Measurements from ENCODE around the gene WWOX.

WWOX gene

DNA sequence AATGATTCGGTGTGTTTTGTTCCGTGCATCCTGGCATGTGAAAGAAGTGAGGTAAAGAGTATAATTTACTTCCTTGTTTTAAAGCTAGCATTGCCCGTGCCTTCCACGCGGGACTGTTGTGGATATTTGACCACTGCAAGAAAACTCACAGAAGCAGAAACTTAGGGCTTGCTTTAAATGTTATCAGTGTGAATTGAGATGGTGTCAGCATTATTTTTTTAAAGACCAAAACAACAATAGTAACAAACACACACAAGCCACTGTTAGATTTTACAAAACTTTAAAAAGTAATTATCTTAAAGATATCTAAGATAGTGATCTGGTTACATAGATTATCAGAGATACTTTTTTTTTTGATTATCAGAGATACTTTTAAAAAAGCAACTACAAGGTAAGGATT lies 47.4 kb downstream of the WWOX start:
- DNase-seq (ENCODE audit: low read depth), result no peak

GRCh38 chr16:78147911-78148401 lies 48.5 kb downstream of the WWOX start:
- DNase-seq (ENCODE audit: low read depth), result no peak

GRCh38 chr16:78150233-78150632 lies 50.8 kb downstream of the WWOX start:
- DNase-seq (ENCODE audit: low read depth), result no peak

DNA sequence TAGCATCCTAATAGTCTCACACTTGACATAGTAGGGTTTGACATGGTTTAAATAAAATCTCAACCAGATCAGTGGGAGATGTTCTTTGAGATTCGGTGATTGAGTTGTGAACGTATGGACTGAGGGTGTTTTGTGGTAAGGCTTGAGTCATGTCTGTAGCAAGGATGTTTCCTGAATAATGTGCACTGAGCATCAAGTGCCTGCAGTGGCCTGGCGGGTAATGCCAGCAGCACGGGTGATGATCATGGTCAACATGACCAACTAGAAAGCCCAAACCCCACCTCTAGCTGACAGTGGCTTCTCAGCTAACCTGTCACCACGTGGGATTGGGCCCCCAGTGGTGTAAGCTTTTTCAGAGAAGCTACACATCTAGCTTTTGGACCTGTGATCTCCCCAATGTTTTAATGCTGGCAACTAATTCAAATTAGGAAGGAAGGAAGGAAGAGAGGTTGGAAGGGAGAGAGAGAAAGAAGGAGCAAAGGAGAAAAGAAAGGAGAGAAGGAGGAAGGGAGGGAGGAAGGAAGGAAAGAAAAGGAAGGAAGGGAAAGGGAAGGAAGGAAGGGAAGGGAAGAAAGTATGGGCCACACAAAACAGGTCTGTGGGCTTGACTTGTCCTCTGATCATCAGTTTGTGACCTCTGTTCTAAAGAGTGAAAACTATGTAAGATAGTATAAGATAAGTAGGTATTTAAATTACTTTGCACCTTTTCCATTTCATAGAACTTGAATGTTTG lies 55.4 kb downstream of the WWOX start:
- DNase-seq (ENCODE audit: low read depth), result no peak

GRCh38 chr16:78155791-78156345 lies 56.4 kb downstream of the WWOX start:
- DNase-seq (ENCODE audit: low read depth), result no peak

DNA sequence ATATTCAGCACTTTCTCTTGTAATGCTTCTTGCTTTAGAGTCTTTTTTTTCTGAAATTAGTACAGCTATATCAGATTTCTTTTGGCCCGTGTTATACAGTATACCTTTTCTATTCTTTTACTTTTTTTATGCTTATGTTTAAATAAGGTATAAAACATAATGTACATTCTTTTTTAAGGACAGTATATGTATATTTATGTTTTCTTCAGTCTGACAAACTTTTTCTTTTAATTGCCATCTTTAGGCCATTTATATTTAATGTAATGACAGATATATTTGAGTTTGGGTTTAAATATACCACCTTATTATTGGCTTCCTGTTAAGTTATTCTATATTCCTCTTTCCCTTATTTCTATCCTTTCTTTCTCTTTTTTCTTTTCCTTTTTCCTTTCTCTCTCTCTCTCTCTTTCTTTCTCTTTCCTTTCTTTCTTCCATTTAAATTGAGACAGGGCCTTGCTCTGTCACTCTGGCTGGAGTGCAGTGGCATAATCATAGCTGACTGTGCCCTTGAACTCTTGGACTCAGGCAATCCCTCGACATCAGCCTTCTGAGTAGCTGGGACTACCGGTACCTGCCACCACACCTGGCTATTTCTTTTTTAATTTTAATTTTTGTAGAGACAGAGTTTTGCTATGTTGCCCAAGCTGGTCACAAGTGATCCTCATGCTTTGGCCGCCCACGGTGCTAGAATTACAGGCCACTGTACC lies 61.7 kb downstream of the WWOX start:
- DNase-seq (ENCODE audit: low read depth), result no peak

DNA sequence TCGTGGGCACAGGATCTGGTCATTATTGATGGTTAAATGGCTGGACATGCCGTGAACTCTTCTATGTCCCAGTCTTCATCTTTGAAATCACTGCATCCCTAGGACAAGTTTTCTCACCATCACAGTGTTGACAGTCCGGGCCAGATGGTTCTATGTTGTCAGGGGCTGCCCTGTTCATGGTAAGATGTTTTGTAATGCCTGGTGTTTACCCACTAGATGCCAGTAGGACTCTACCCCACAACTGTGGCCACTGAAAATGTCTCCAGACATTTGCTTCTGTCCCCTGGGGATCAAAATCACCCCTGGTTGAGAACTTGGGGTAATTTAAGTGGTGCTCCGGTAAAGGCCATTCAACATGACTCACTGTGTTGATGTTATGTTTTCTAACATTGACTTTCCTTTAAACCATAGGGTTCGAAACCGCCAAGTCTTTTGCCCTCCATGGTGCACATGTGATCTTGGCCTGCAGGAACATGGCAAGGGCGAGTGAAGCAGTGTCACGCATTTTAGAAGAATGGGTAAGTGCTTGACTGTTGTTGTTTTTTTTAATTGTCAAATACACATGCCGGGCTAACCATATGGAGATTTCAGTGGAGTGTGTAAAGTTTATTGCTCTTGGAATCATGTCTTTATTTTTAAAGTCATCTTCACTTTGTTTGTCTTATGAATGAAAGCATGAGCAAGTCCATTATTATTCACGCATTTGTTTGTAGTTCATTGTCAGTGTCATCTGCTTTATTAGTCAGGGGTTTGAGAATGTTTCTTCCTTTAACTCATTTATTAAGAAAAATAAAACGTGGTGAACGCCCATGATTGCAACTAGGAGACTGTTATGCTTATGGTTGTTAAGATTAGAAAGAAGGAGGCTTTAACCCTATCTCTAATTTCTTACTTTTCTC lies 64.6 kb downstream of the WWOX start:
- DNase-seq (ENCODE audit: low read depth), result no peak

DNA sequence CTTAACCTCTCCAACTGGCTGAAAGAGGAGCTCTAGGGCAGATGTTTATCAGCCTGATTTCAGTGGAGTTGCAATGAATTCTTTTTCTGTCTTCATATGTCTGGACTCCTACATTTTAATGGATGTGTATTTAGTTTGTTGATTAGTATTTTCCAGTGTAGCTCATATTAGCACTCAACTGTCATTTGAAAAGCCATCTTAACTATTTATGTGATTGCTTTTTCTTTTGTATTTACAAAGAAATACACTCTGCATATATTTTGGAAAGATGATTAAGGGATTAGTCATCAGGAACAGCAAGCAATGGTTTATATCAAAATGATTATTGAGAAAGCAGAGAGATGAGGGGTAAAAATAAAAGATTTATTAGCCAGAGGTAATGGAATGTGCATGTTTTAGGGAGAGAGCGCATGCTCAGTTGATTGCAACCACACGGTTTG lies 71.1 kb downstream of the WWOX start:
- no peak for DNase-seq (ENCODE audit: low read depth)

- no peak for DNase-seq (ENCODE audit: low read depth)
Measured at GRCh38 chr16:78175287-78175686, 75.8 kb downstream of the WWOX start.

DNA sequence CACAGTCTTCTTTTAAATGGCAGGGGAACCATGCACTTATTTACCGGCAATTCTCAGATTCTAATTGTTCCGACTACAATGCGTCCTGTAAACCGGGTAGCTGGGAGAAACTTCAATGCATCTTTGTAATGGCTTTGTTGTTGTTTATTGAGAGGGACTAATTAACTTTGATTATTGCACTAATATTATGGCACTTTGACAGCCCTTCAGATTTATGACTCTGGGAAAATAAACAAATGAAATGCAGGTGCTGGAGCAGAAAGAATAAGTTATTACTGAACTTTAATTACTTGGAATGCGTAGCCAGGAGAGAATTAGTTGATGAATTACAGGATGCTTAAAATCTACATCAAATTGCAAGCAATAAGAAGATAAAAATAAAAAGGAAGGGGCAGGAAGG lies 77.0 kb downstream of the WWOX start:
- DNase-seq (ENCODE audit: low read depth), result no peak

- no peak for DNase-seq (ENCODE audit: low read depth)
Measured at GRCh38 chr16:78177218-78177617, 77.8 kb downstream of the WWOX start.

DNA sequence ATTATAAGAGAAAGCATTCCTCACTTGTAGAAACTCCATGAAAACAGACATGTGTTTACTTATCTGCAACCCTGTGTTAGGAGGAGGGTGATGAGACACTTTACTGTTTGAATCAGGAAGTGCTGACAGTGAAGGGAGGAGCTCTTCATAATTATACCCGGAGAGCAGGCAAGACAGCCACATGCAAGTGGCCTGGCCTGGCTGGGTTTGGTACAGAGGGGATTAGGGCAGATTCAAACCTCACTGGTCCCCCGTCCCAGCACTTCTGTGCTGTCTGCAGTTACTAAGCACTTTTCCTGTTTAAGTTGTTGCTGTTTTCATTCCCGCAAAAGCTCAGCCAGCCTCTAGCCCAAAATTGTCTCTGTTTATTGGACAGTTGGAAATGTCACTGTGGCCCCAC lies 78.5 kb downstream of the WWOX start:
- no peak for DNase-seq (ENCODE audit: low read depth)

DNA sequence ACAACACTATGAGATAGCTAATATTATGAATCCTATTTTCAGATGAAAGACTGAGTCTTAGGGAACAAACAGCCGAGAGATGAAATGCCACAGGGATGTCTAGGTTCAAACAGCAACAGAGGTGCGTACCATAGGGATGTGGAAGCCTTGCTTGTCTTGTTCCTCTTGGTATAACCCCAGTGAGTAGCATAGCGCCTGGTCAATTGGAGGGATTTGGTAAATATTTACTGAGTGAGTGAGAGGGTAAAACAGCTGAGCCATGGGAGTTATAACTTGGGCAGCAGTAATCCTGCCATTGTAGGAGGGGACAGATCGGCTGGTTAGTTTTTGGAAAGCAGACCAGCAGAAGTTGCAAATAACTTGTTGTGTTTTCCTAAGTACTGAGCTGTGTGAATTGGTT lies 80.2 kb downstream of the WWOX start:
- no peak for DNase-seq (ENCODE audit: low read depth)

DNA sequence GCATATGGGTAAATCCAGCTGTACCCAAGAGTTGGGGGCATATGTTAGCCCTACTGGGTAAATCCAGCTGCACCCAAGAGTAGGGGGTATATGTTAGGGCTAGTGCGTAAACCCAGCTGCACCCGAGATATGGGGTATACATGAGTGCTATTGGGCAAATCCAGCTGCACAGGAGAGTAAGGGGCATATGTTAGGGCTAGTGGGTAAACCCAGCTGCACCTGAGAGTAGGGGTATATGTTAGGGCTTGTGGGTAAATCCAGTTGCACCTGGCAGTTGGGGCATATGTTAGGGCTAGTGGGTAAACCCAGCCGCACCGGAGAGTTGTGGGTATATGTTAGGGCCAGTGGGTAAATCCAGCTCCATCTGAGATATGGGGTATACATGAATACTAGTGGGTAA lies 80.9 kb downstream of the WWOX start:
- no peak for DNase-seq (ENCODE audit: low read depth)

DNA sequence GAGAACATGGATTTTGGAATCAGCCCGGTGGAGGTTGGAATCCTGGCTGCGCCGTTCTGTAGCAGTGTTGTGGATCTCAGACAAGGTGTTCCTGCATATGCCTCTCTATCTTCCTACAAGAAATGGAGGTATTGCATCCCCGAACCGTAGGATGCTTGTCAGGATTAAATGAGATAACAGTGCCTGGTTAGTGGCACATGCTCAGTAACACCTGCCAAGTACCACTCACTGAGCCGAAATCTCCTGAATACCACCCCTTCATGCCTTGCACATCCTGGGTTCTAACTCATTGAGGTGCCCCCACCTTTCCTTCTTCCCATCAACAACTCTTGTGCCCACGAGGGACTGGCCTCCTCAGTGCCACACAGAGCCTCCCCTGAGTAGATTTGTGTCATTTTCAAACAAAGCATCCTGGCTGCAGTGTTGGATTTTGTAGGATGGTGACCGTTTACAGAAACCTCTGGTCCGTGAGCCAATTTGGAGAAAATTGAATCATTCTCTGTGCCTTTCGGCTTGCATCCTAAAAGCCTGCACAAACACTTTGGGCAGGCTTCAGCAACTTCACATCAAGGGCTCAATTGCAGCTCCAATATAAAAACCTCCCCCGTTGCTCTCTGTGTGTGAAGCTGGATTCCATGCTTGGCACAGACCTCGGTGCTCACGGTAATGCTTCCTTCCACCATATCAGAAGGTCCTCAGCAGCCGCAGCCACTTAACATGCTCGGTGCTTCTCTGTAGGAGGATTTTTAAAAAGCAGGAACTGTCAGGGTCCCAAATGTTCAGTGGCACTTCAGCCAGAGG lies 84.2 kb downstream of the WWOX start:
- DNase-seq (ENCODE audit: low read depth), result no peak

- DNase-seq (ENCODE audit: low read depth), result no peak
Measured at GRCh38 chr16:78184238-78185183, 85.1 kb downstream of the WWOX start.

DNA sequence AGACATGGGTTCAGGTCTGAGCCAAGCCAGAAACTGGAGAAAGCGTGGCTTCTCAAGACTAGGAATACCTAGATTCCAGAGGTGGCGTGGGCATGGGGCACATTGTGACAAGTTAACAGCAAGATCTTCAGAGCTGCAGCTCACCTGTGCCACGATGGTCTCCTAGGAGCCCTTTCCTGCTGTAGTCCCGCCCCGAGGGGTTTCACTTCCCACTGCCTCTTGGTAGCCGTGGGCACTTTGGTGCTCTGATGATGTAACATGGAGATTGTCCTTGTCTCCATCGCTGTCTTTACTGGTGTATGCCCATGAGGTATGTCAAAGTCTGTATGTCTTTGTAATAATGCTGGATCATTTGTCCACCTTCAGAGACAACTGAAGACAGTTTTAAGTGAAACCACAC lies 89.7 kb downstream of the WWOX start:
- no peak for DNase-seq (ENCODE audit: low read depth)

- DNase-seq (ENCODE audit: low read depth), result no peak
Measured at GRCh38 chr16:78192734-78193488, 93.5 kb downstream of the WWOX start.

DNA sequence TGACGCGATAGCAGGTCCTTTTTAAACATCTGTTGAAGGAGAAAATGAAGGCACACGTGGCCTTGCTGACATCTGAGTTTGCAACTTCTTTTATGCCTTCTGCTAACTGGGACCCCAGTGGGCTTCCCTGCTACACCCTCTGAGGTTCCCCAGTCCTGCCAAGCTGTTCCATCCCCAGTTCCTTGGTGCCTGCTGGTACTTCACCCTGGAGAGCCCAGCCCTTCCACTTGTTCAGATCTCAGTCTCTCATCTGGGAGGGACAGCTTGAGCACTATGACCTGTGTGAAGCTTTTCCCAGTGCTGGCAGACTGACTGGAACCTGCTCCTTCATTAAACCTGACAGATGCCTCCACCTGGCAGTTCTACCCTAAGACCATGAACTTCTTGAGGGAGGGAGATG lies 95.5 kb downstream of the WWOX start:
- no peak for DNase-seq (ENCODE audit: low read depth)

GRCh38 chr16:78195797-78196196 lies 96.3 kb downstream of the WWOX start:
- DNase-seq (ENCODE audit: low read depth), result no peak

Measured in activated T-helper 9 cell treated with anti-CD3 and anti-CD28 coated beads, Interleukin-2, amount 50 U/mL, for 16 hours (primary cell).